Measurements from ENCODE around the gene CCDC89.

The CCDC89 gene

DNA sequence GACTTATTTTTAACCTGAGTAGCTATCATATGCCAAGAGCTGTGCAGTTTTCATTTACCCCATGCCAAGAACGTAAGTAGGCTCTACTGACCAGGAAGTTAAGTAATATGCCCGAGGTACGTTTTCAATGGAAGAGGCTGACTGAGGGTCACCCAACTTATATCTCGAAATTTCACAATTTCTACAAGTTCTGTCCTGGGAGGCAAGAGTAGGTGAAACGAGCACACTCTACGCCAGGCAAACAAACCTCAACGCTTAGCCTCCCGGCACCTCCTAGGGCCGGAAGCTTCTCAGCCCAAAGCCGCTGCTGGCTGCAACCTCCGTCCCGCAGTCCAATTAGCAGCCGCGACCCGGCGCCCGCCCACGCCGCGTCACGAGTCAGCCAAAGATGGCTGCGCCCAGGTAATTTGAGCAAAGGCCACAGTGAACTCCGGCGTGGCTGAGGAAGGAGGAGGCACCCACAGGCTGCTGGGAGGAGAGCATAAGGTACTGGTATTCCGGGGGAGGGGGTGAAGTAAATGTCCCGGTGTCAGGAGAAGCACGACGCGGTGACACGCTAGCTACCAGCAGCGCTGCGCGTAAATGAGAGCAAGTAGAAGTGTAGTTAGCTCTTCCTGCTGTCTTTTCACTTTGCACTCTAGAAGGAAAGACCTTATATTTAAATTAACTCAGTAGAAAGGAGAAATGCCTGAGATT, 38.2 kb downstream of the CCDC89 start, which contains the start of gene TMEM126A:
Gene TMEM126A (plus strand): TSS at position 364 of the 696 bp plus-strand sequence. CDS start 2,289 bp downstream, outside the sequence.
- peak; percentile 92 for DNase-seq

DNA sequence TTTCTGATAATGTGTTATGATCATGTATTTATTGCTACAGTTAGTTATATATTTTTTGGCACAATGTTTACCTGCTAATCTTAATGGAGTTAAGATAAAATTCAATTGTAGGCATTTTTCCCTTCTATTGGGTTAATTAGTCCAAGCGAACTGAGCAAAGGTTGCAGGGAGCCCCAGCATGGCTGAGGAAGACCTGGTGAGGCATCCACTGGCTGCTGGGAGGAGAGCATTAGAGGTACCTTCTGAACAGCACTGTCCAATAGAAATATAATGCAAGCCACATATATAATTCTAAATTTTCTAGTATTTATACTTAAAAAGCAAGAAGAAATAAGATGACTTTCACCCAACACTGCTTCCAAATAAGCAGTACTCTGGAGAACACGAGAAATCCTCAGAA, 38.9 kb downstream of the CCDC89 start:
- DNase-seq, result no peak

- no peak for DNase-seq
Observed at GRCh38 chr11:85643191-85643614, 42.8 kb downstream of the CCDC89 start.

DNA sequence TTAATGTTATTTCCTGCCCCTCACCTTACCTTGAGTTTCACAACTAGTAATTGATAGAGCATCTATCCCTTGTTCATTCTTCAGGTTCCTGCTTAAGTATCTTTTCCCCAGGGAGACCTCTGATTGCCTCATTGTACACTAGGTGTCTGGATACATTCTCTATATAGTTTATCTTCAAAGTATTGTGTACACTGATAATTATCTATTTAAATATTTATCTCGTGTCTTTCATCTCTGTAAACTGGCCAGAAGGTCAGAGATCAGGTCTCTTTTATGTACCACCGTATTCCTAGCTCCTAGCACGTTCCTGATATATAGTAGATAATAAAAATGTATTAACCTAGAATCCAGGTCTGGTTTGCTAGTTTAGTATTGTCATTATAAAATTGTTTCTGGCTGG, 51.2 kb downstream of the CCDC89 start:
- DNase-seq, result no peak

All from NCI-H510A treated with DMSO at 0.1 percent for 48 hours (cell line).